Uterus (tissue), 2 donors: ENCODE results near the gene CCDC149.

ENCODE experiments used
- CTCF ChIP-seq, 4 experiments: fragments of 200-600 bp in 2 of 4; fragments of 450-650 bp in 2 of 4; sonication (generic) in 2 of 4; IDR thresholded peaks; one replicate each; pipeline ENCODE4 v1.5.1; 2016 to 2019; ENCODE audit warnings: antibody characterized with exemption in 4 of 4, mild to moderate bottlenecking in 2 of 4, moderate library complexity in 1 of 4
- POLR2A ChIP-seq, 2 donors: fragments of 450-650 bp; IDR thresholded peaks; one replicate each; pipeline ENCODE4 v1.6.1; 2016; ENCODE audit warnings: antibody characterized with exemption in 2 of 2, mild to moderate bottlenecking in 1 of 2, moderate library complexity in 1 of 2

- TF ChIP-seq CTCF (IDR thresholded peaks at IDR 0.05): no peak
- no peak for TF ChIP-seq POLR2A (IDR thresholded peaks at IDR 0.05)
These were observed 148.5 kb downstream of the CCDC149 start for GRCh38 chr4:24764345-24764744.
